Neuronal stem cell (in vitro differentiated cells): ENCODE results near the gene SRGAP3.

Source experiments
- DNase-seq: peaks from one replicate; pipeline ENCODE4 v3.0.0-alpha.2; 2013; ENCODE audit warnings: low spot score
- H2AFZ ChIP-seq: one replicate; pipeline ENCODE4 v1.6.1; 2013; ENCODE audit warnings: mild to moderate bottlenecking, low read length, inconsistent platforms
- H2AK5ac ChIP-seq: 2 replicates; pipeline ENCODE4 v1.6.1; 2013; ENCODE audit warnings: low read depth, mild to moderate bottlenecking, inconsistent platforms, low read length, moderate library complexity, mixed read lengths
- H2BK120ac ChIP-seq: 2 replicates; pipeline ENCODE4 v1.6.1; 2013; ENCODE audit warnings: low read depth, mild to moderate bottlenecking, inconsistent platforms, low read length, moderate library complexity, mixed read lengths
- H2BK12ac ChIP-seq: one replicate; pipeline ENCODE4 v1.6.1; 2013; ENCODE audit warnings: low read length, inconsistent platforms
- H2BK15ac ChIP-seq: 2 replicates; pipeline ENCODE4 v1.6.1; 2013; ENCODE audit warnings: mild to moderate bottlenecking, low read length, inconsistent platforms, mixed read lengths
- H2BK5ac ChIP-seq: one replicate; pipeline ENCODE4 v1.6.1; 2013; ENCODE audit warnings: inconsistent platforms, mild to moderate bottlenecking, low read length, moderate library complexity
- H3K14ac ChIP-seq: one replicate; pipeline ENCODE4 v1.6.1; 2013; ENCODE audit warnings: low read length, inconsistent platforms
- H3K18ac ChIP-seq: 2 replicates; pipeline ENCODE4 v1.6.1; 2013; ENCODE audit warnings: low read length, inconsistent platforms
- H3K23ac ChIP-seq: 2 replicates; pipeline ENCODE4 v1.6.1; 2013; ENCODE audit warnings: low read depth, mild to moderate bottlenecking, mixed read lengths, low read length, inconsistent platforms; ENCODE audit not compliant: poor library complexity
- H3K27ac ChIP-seq: replicated peaks from 3 replicates; pipeline ENCODE4 v1.5.1; 2013; ENCODE audit warnings: low read length, inconsistent platforms
- H3K27me3 ChIP-seq, 3 experiments: 2 replicates each; pipeline ENCODE4 v1.6.1; 2013; ENCODE audit warnings: low read length in 3 of 3, mild to moderate bottlenecking in 2 of 3, inconsistent platforms in 1 of 3, low read depth in 1 of 3, mixed read lengths in 1 of 3, moderate library complexity in 1 of 3; ENCODE audit not compliant: control insufficient read depth in 3 of 3, insufficient read depth in 3 of 3
- H3K36me3 ChIP-seq, 2 donors: replicated peaks in 1 of 2; 2 replicates each; pipeline ENCODE4 v1.6.1; 2013; ENCODE audit warnings: low read length in 2 of 2; ENCODE audit not compliant: control insufficient read depth in 2 of 2, insufficient read depth in 2 of 2
- H3K4ac ChIP-seq: 2 replicates; pipeline ENCODE4 v1.6.1; 2013; ENCODE audit warnings: inconsistent platforms, mild to moderate bottlenecking, low read length, moderate library complexity
- H3K4me1 ChIP-seq, 2 donors: 1 replicate in 1 of 2; 2 replicates in 1 of 2; pipeline ENCODE4 v1.6.1; 2013; ENCODE audit warnings: low read length in 2 of 2, low read depth in 1 of 2; ENCODE audit not compliant: control insufficient read depth in 2 of 2, insufficient read depth in 1 of 2
- H3K4me2 ChIP-seq: one replicate; pipeline ENCODE4 v1.6.1; 2013; ENCODE audit warnings: mild to moderate bottlenecking, low read length, inconsistent platforms; ENCODE audit not compliant: insufficient read depth, poor library complexity, severe bottlenecking
- H3K4me3 ChIP-seq, 2 donors: 2 replicates each; pipeline ENCODE4 v1.5.1; 2013; ENCODE audit warnings: low read length in 2 of 2, mild to moderate bottlenecking in 2 of 2, inconsistent platforms in 1 of 2, moderate library complexity in 1 of 2
- H3K79me1 ChIP-seq: one replicate; pipeline ENCODE4 v1.6.1; 2013; ENCODE audit warnings: low read depth, mild to moderate bottlenecking, inconsistent platforms, low read length, moderate library complexity
- H3K9ac ChIP-seq: one replicate; pipeline ENCODE4 v1.6.1; 2013; ENCODE audit warnings: mild to moderate bottlenecking, low read depth, low read length, inconsistent platforms; ENCODE audit not compliant: poor library complexity
- H3K9me3 ChIP-seq, 2 donors: replicated peaks in 1 of 2; 2 replicates each; pipeline versions ENCODE3 to v1.6.1; 2013; ENCODE audit warnings: low read length in 2 of 2, mild to moderate bottlenecking in 2 of 2, inconsistent platforms in 1 of 2, low read depth in 1 of 2, mixed read lengths in 1 of 2, moderate library complexity in 1 of 2; ENCODE audit not compliant: control insufficient read depth in 2 of 2, insufficient read depth in 1 of 2
- H4K8ac ChIP-seq: one replicate; pipeline ENCODE4 v1.6.1; 2013; ENCODE audit warnings: low read depth, mild to moderate bottlenecking, inconsistent platforms, low read length, moderate library complexity
- H4K91ac ChIP-seq: one replicate; pipeline ENCODE4 v1.6.1; 2013; ENCODE audit warnings: low read length, low read depth, mild to moderate bottlenecking, inconsistent platforms; ENCODE audit not compliant: poor library complexity
- WGBS, 2 donors: extraction: QIAGEN DNeasy Blood & Tissue Kit; methylation state at CpG; one replicate each; pipeline ENCODE4 v1.1.7; 2013; ENCODE audit warnings: missing lambda C conversion rate in 2 of 2, mixed read lengths in 1 of 2; ENCODE audit not compliant: insufficient read length in 2 of 2, insufficient replicate concordance in 1 of 2; ENCODE audit errors: extremely low coverage in 2 of 2; 5-methylcytosine and 5-hydroxymethylcytosine counted together

SRGAP3 gene

DNA sequence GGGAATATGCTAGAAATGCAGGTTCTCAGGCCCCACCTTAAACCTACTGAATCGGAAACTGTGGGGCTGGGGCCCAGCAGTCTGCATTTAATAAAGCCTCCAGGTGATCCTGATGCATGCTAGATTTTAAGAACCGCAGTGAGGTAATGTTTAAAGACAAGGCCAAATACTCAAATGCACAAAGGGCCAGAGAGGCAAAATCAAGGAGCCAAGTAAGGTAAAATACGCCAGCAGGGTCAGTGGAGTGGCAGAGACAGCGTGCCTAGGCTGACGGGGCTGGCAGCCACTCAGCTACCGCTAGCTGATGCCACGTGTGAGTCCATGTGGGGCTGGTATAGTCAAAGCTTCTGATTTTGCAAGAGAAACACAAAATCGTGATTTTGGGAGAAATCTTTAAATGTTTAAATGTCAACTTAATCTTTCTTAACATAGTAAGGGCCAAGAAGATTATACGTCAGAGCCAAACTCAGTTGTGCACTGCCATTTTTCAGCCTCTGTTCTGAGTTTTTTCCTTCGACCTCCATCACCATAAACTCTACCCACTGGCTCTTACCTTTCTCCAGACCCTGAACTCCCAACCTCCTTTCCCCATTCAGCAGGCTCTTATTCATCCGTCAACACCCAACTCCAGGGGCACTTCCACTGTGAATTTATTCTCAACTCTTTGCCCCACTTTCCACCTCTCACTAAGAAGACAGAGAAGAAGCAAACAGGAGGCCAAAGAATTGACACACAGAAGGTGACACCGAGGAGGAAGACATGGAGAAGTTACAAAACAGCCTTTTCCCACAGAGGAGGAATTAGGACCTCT lies 149.5 kb downstream of the SRGAP3 start:
- WGBS, 2 donors: no CpG with 5 or more reads among the region's 12 CpGs
- Histone ChIP-seq H2AK5ac (no peak overlapping the region), H4K8ac (no peak overlapping the region), H3K23ac (no peak overlapping the region), H2BK5ac (no peak overlapping the region), H2AFZ (no peak overlapping the region), H2BK120ac (no peak overlapping the region), H3K18ac (no peak overlapping the region), H3K27ac (no peak overlapping the region), H3K79me1 (no peaks in the 10 kb centered on the region), H2BK15ac (no peak overlapping the region), H3K36me3 (peaks cover 4 to 62% of the 10 kb centered on the region in 2 donors), H3K4me2 (no peak overlapping the region), H3K9me3 (no peaks in the 10 kb centered on the region), H3K9ac (no peak overlapping the region), H4K91ac (no peak overlapping the region), H3K14ac (no peak overlapping the region), H3K27me3 (no peaks in the 10 kb centered on the region), H2BK12ac (no peak overlapping the region), H3K4me3 (no peak overlapping the region), H3K4ac (no peak overlapping the region), H3K4me1 (peaks cover 23 to 28% of the 10 kb centered on the region in 2 donors)
- DNase-seq: no peak

DNA sequence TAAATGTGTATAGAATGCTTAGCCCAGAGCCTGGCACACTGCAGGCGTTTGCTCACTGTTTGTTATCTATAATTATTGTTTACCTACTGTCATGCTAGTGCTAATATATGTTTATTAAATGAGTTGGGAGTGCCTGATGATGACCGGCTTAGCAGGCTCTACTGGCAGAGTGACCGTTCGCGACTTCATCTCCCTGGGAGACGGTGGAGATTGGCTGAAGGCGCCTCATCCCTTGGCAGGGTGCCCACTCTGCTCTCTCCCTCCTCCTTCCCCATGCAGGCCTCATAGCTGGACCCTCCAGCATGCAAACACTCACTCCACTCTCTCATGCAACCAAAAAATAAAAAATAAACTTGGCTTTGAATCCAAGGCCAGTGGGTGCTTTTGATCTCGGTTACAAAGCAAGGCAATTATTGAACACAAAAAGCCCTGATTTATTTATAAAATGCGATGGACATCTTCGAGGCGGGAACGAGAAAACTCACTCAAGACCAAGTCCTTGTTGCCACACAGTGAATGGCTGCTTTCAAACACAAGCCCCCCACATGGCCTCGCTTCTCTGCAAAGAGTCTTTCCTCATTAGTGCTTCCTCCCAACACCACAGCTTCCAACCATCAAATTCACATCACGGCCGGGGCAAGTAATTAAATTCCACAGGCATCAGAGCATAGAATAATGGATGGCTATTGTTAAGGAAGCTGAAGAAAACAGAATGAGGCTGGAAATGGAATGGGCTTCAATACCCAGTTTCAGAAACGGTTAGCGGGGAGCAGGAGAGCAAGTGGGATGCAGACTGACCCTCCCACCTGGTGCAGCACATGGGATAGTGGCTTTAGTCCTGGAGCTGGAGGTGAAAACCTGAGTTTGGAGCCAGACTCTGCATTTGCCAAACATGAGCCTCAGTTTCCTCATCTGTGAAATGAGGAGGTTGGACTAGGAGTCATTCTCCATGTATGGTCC lies 150.4 kb downstream of the SRGAP3 start:
- Histone ChIP-seq H2BK15ac (no peak overlapping the region), H3K9me3 (no peaks in the 10 kb centered on the region), H3K4ac (no peak overlapping the region), H3K79me1 (no peaks in the 10 kb centered on the region), H3K18ac (no peak overlapping the region), H3K4me3 (no peak overlapping the region), H3K14ac (no peak overlapping the region), H3K27ac (no peak overlapping the region), H2BK5ac (no peak overlapping the region), H3K36me3 (peaks cover 0 to 53% of the 10 kb centered on the region in 2 donors), H3K9ac (no peak overlapping the region), H3K4me1 (peaks cover 23 to 28% of the 10 kb centered on the region in 2 donors), H4K8ac (no peak overlapping the region), H2AK5ac (no peak overlapping the region), H2BK120ac (no peak overlapping the region), H3K4me2 (peak overlapping the region; percentile 14), H4K91ac (no peak overlapping the region), H3K27me3 (no peaks in the 10 kb centered on the region), H3K23ac (no peak overlapping the region), H2AFZ (no peak overlapping the region), H2BK12ac (no peak overlapping the region)
- no CpG with 5 or more reads among the region's 17 CpGs for WGBS, 2 donors
- no peak for DNase-seq

DNA sequence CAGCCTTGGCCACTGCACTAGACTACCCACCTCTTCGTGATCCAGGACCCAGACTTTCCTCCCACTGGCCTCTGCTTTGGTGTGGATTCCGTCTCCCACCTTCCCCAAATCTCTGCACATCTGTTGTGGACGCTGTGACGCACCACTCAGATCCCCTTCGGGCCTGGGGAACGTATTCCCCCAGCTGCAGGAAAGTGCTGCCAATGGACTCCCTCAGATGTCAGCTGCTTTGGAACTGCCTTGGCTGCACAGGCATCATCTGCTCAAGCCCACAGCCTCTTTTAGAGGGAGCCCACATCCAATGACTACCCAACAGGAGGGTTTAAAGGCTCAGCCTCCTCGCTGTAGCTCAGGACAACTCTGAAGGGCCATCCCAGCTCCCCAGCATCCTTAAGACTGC lies 152.0 kb downstream of the SRGAP3 start:
- H4K8ac ChIP-seq: no peak overlapping the region
- H3K4ac ChIP-seq: no peak overlapping the region
- peak overlapping the region; percentile 14 for H3K14ac ChIP-seq
- H3K9me3 ChIP-seq: no peaks in the 10 kb centered on the region
- no peak overlapping the region for H4K91ac ChIP-seq
- peaks cover 17 to 24% of the 10 kb centered on the region in 2 donors for H3K4me1 ChIP-seq
- no peak for DNase-seq
- H2BK12ac ChIP-seq: no peak overlapping the region
- H3K18ac ChIP-seq: peak overlapping the region; percentile 53
- no peak overlapping the region for H2BK5ac ChIP-seq
- WGBS, 2 donors: no CpG with 5 or more reads among the region's 7 CpGs
- no peak overlapping the region for H3K23ac ChIP-seq
- no peak overlapping the region for H3K4me3 ChIP-seq
- no peaks in the 10 kb centered on the region for H3K79me1 ChIP-seq
- H2AK5ac ChIP-seq: peak overlapping the region; percentile 72
- H3K27me3 ChIP-seq: no peaks in the 10 kb centered on the region
- H3K4me2 ChIP-seq: no peak overlapping the region
- H3K36me3 ChIP-seq: peaks cover 0 to 45% of the 10 kb centered on the region in 2 donors
- H2BK120ac ChIP-seq: no peak overlapping the region
- no peak overlapping the region for H2AFZ ChIP-seq
- H2BK15ac ChIP-seq: no peak overlapping the region
- no peak overlapping the region for H3K9ac ChIP-seq
- H3K27ac ChIP-seq: no peak overlapping the region
